Neutrophil (primary cell): ENCODE results near the gene CRYBA4.

Experiments
- H3K27ac ChIP-seq: fragments of 200-600 bp; sonication (generic); 2 replicates; pipeline ENCODE4 v1.5.1; 2016; ENCODE audit warnings: mild to moderate bottlenecking, moderate library complexity
- H3K27me3 ChIP-seq: fragments of 200-600 bp; sonication (generic); 2 replicates; pipeline ENCODE4 v1.6.0; 2016; ENCODE audit warnings: mild to moderate bottlenecking
- H3K36me3 ChIP-seq: fragments of 200-600 bp; sonication (generic); 2 replicates; pipeline ENCODE4 v1.5.1; 2017
- H3K4me1 ChIP-seq, 2 experiments: fragments of 200-600 bp in 1 of 2; sonication (generic) in 1 of 2; 1 replicate in 1 of 2; 2 replicates in 1 of 2; pipeline versions ENCODE4 v1.5.1 to v1.6.1; 2013 to 2016; ENCODE audit warnings: low read depth in 1 of 2, low read length in 1 of 2, mild to moderate bottlenecking in 1 of 2, moderate library complexity in 1 of 2; ENCODE audit not compliant: control insufficient read depth in 1 of 2, insufficient read depth in 1 of 2
- H3K4me3 ChIP-seq, 2 experiments: fragments of 200-600 bp in 1 of 2; sonication (generic) in 1 of 2; 1 replicate in 1 of 2; 2 replicates in 1 of 2; pipeline ENCODE4 v1.5.1; 2013 to 2016; ENCODE audit warnings: low read depth in 1 of 2, low read length in 1 of 2, mild to moderate bottlenecking in 1 of 2, moderate library complexity in 1 of 2
- H3K9me3 ChIP-seq: fragments of 200-600 bp; sonication (generic); 2 replicates; pipeline ENCODE4 v1.5.1; 2016
- CTCF ChIP-seq: fragments of 200-600 bp; sonication (generic); IDR thresholded peaks from 2 replicates; pipeline ENCODE4 v1.5.1; 2016; ENCODE audit warnings: antibody characterized with exemption

CRYBA4 gene

GRCh38 chr22:26672590-26673468, 51.1 kb downstream of the CRYBA4 start:
- TF ChIP-seq CTCF = peak; percentile 40
- Histone ChIP-seq H3K4me3 (peak overlapping the region; percentile 75 to 97), H3K27ac (peak overlapping the region; percentile 97), H3K9me3 (no peaks in the 10 kb centered on the region), H3K4me1 (peaks cover 77 to 82% of the 10 kb centered on the region in 2 experiments), H3K27me3 (no peaks in the 10 kb centered on the region), H3K36me3 (no peaks in the 10 kb centered on the region)

- Histone ChIP-seq H3K27me3 (no peaks in the 10 kb centered on the region), H3K4me3 (peak overlapping the region; percentile 75 to 97), H3K4me1 (peaks cover 78 to 82% of the 10 kb centered on the region in 2 experiments), H3K27ac (peak overlapping the region; percentile 97), H3K9me3 (no peaks in the 10 kb centered on the region), H3K36me3 (no peaks in the 10 kb centered on the region)
- TF ChIP-seq CTCF = no peak
Observed at GRCh38 chr22:26673486-26673885, 51.7 kb downstream of the CRYBA4 start.

- peak overlapping the region; percentile 97 for H3K27ac ChIP-seq
- peak overlapping the region; percentile 75 to 97 for H3K4me3 ChIP-seq
- H3K4me1 ChIP-seq = peaks cover 75 to 76% of the 10 kb centered on the region in 2 experiments
- H3K9me3 ChIP-seq = no peaks in the 10 kb centered on the region
- H3K36me3 ChIP-seq = no peaks in the 10 kb centered on the region
- H3K27me3 ChIP-seq = no peaks in the 10 kb centered on the region
- TF ChIP-seq CTCF = peak; percentile 50
Observed at GRCh38 chr22:26674211-26675190, 52.7 kb downstream of the CRYBA4 start.

- peaks cover 63% of the 10 kb centered on the region in 2 experiments for H3K4me1 ChIP-seq
Observed at GRCh38 chr22:26675687-26676268, 54.0 kb downstream of the CRYBA4 start.

More at GRCh38 chr22:26675687-26676268, 54.0 kb downstream of the CRYBA4 start:
- peaks cover 10% of the 10 kb centered on the region for H3K36me3 ChIP-seq
- no peaks in the 10 kb centered on the region for H3K9me3 ChIP-seq
- TF ChIP-seq CTCF = no peak
- H3K27ac ChIP-seq = peak overlapping the region; percentile 97
- H3K27me3 ChIP-seq = no peaks in the 10 kb centered on the region
- H3K4me3 ChIP-seq = no peak overlapping the region
